OCI-LY3 (cell line): ENCODE data around the gene FKBP9.
"Not testable (repeated sequence)": the region's sequence is repeated elsewhere in the genome, so short reads cannot be mapped to it uniquely, and the experiment has no call there.

Experiments
- CTCF ChIP-seq: fragments of 200-600, 300-600 bp; sonication (generic); IDR thresholded peaks from 2 replicates; pipeline ENCODE4 v1.5.1; 2014; ENCODE audit warnings: antibody characterized with exemption, low read length, low read depth
- EZH2phosphoT487 ChIP-seq: fragments of 200-600 bp; shearing (Covaris generic); IDR thresholded peaks from 2 replicates; pipeline ENCODE4 v1.6.1; 2018; ENCODE audit warnings: antibody characterized with exemption, mixed run types, low read depth

GRCh38 chr7:32964461-32965159 is 7.4 kb downstream of the FKBP9 start:
- TF ChIP-seq CTCF = peak; percentile 26
- TF ChIP-seq EZH2phosphoT487 = not testable (repeated sequence)
